Hepatocyte (in vitro differentiated cells): ENCODE measurements around the gene IRF6.

ENCODE experiments used
- EZH2 ChIP-seq: fragments of 200-600 bp; sonication (generic); IDR thresholded peaks from 2 replicates; pipeline ENCODE4 v1.6.1; 2016; ENCODE audit warnings: antibody characterized with exemption, mild to moderate bottlenecking, borderline replicate concordance
- TF ChIP-seq, protein P1 (sequence below): fragments of 200-600 bp; sonication (generic); IDR thresholded peaks from 2 replicates; pipeline ENCODE4 v1.5.1; 2016; ENCODE audit warnings: antibody characterized with exemption, mild to moderate bottlenecking; ENCODE audit not compliant: poor library complexity

GRCh38 chr1:209786146-209786545 lies 19.8 kb downstream of the IRF6 start:
- TF ChIP-seq, protein P1, sequence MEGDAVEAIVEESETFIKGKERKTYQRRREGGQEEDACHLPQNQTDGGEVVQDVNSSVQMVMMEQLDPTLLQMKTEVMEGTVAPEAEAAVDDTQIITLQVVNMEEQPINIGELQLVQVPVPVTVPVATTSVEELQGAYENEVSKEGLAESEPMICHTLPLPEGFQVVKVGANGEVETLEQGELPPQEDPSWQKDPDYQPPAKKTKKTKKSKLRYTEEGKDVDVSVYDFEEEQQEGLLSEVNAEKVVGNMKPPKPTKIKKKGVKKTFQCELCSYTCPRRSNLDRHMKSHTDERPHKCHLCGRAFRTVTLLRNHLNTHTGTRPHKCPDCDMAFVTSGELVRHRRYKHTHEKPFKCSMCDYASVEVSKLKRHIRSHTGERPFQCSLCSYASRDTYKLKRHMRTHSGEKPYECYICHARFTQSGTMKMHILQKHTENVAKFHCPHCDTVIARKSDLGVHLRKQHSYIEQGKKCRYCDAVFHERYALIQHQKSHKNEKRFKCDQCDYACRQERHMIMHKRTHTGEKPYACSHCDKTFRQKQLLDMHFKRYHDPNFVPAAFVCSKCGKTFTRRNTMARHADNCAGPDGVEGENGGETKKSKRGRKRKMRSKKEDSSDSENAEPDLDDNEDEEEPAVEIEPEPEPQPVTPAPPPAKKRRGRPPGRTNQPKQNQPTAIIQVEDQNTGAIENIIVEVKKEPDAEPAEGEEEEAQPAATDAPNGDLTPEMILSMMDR, result no peak
- no peak for TF ChIP-seq EZH2
